SH-SY5Y (cell line): ENCODE data around the gene IRX3.

Source experiments
- GATA2 ChIP-seq: IDR thresholded peaks from 2 replicates; pipeline ENCODE4 v1.6.1; 2011; ENCODE audit warnings: mild to moderate bottlenecking, low read depth, low read length
- GATA3 ChIP-seq: IDR thresholded peaks from 2 replicates; pipeline ENCODE4 v1.6.1; 2011; ENCODE audit warnings: low read depth, mild to moderate bottlenecking, low read length, moderate library complexity

- TF ChIP-seq GATA2 (no peak), GATA3 (no peak)
Measured at GRCh38 chr16:54282202-54282927, 4.2 kb downstream of the IRX3 start.
